CD4-positive, CD25-positive, alpha-beta regulatory T cell (primary cell): ENCODE results near the gene OPN1SW. TPM values are rescaled to one million over a fixed set of nuclear protein-coding genes. Genes with fewer than 3 reads are reported as not detected.

Source experiments
- ATAC-seq, 2 donors: fragments of 150-1000 bp; cut with Tn5 transposase; one replicate each; pipeline ENCODE4 v1.10.0; 2021; ENCODE audit warnings: low read depth in 2 of 2, moderate number of reproducible peaks in 2 of 2, moderate library complexity in 1 of 2
- DNase-seq, 3 donors: peaks; one replicate each; pipeline versions ENCODE4 v3.0.0 to v3.0.0-alpha.2; 2012 to 2022; ENCODE audit warnings: mixed read lengths in 1 of 3
- H3K27ac ChIP-seq: one replicate; pipeline ENCODE4 v1.7.0; 2013; ENCODE audit warnings: mild to moderate bottlenecking, low read length; ENCODE audit not compliant: insufficient read depth, poor library complexity, severe bottlenecking
- H3K27me3 ChIP-seq: one replicate; pipeline ENCODE4 v1.7.0; 2013; ENCODE audit warnings: low read length; ENCODE audit not compliant: control insufficient read depth, insufficient read depth
- H3K36me3 ChIP-seq: one replicate; pipeline ENCODE4 v1.7.0; 2013; ENCODE audit warnings: mild to moderate bottlenecking, low read length, moderate library complexity; ENCODE audit not compliant: control insufficient read depth, insufficient read depth
- H3K4me1 ChIP-seq: 2 replicates; pipeline ENCODE4 v1.7.0; 2013; ENCODE audit warnings: mild to moderate bottlenecking, low read length; ENCODE audit not compliant: insufficient read depth, control insufficient read depth, poor library complexity, severe bottlenecking
- H3K4me3 ChIP-seq: one replicate; pipeline ENCODE4 v1.7.0; 2013; ENCODE audit warnings: low read depth, mild to moderate bottlenecking, low read length, moderate library complexity
- H3K9me3 ChIP-seq, 2 experiments: 1 replicate in 1 of 2; 2 replicates in 1 of 2; pipeline ENCODE4 v1.7.0; 2013; ENCODE audit warnings: low read length in 2 of 2, mild to moderate bottlenecking in 1 of 2, moderate library complexity in 1 of 2; ENCODE audit not compliant: control insufficient read depth in 2 of 2
- H3K27ac Mint-ChIP-seq, 3 donors: one replicate each; pipeline ENCODE4 v1.8.0; 2020 to 2022; ENCODE audit warnings: mild to moderate bottlenecking in 3 of 3, mixed read lengths in 3 of 3, moderate library complexity in 2 of 3
- H3K27me3 Mint-ChIP-seq: one replicate; pipeline ENCODE4 v1.8.0; 2022; ENCODE audit warnings: mild to moderate bottlenecking, mixed read lengths
- H3K36me3 Mint-ChIP-seq: one replicate; pipeline ENCODE4 v1.8.0; 2020; ENCODE audit warnings: mixed read lengths
- H3K4me1 Mint-ChIP-seq, 4 donors: one replicate each; pipeline ENCODE4 v1.8.0; 2020 to 2022; ENCODE audit warnings: mixed read lengths in 4 of 4, mild to moderate bottlenecking in 1 of 4
- H3K4me3 Mint-ChIP-seq, 4 donors: one replicate each; pipeline ENCODE4 v1.8.0; 2020 to 2022; ENCODE audit warnings: mild to moderate bottlenecking in 4 of 4, mixed read lengths in 4 of 4, moderate library complexity in 3 of 4
- H3K9me3 Mint-ChIP-seq, 7 donors: one replicate each; pipeline ENCODE4 v1.8.0; 2020 to 2022; ENCODE audit warnings: mixed read lengths in 7 of 7, mild to moderate bottlenecking in 3 of 7, moderate library complexity in 2 of 7
- polyA plus RNA-seq, 4 donors: library from polyadenylated mRNA; unstranded; fragments of 300-500 nt; fragmentation: Illumina TruSeq; gene quantifications; one replicate each; pipeline ENCODE4 v1.2.3, GENCODE V29; 2021
- total RNA-seq: library from RNA; stranded (reverse); gene quantifications from one replicate; pipeline ENCODE4 v1.2.3, GENCODE V29; 2022

OPN1SW gene
- total and polyA plus RNA-seq, 5 donors from 2014 or later: not detected

DNA sequence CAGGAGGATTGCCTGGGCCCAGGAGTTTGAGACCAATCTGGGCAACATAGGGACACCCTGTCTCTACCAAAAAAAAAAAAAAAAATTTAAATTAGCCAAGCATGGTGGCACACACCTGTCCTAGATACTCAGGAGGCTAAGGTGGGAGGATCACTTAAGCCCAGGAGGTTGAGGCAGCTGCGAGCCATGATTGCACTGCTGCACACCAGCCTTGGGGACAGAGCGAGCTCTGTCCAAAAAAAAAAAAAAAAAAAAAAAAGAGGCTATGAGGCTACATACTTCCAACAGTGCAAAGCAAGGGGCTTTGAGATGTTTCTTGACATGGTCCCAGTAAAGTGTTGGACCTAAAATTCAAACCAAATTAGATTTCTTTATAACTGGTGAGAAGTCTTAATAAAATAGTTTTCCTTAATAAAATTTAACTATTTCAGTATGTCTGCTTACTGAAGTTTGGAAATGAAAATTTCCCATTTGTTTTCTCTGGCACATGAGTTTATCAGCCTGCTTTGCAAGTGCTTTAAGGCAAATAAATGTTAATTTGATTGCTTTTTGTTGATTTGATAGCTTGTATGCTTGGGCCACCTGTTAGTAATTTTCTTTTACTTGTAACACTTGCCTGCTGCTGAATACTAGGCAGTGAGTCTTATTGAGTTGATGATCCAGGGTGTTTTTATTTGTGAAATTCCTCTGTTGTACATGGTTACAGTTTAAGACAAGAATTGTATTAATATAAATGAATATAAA, 20.3 kb downstream of the OPN1SW start:
- Histone ChIP-seq H3K9me3 (no peaks in the 10 kb centered on the region), H3K36me3 (peaks cover 62% of the 10 kb centered on the region), H3K4me3 (no peak overlapping the region), H3K4me1 (no peaks in the 10 kb centered on the region), H3K27me3 (no peaks in the 10 kb centered on the region), H3K27ac (no peak overlapping the region)
- Mint-ChIP-seq H3K27me3 (no peaks in the 10 kb centered on the region), H3K9me3 (no peaks in the 10 kb centered on the region), H3K4me3 (no peak overlapping the region), H3K4me1 (peaks cover 0 to 9% (median 5%) of the 10 kb centered on the region in 4 donors), H3K27ac (no peak overlapping the region), H3K36me3 (peaks cover 32% of the 10 kb centered on the region)
- no peak for DNase-seq
- no peak for ATAC-seq

DNA sequence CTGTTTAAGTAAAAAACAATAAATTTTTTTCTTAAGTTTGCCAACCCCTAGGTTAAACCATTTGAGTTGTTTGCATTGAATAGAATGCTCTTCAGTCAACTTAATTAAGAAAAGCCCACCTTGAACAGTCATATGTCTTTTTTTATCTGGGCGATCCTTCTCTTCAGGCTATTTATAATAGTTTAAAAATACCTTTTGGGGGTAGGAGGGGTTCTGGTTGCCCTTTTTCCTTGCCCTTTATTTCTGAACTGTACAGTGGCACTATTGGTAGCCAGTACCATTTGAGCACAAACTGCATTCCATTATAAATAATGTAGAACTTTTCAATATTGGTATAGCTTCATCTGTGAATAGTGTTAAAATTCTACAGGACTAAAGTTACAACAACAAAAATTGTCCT, 23.3 kb downstream of the OPN1SW start:
- Histone ChIP-seq H3K36me3 (peaks cover 66% of the 10 kb centered on the region), H3K9me3 (no peaks in the 10 kb centered on the region), H3K27ac (no peak overlapping the region), H3K4me3 (no peak overlapping the region), H3K4me1 (no peaks in the 10 kb centered on the region), H3K27me3 (no peaks in the 10 kb centered on the region)
- no peak overlapping the region for H3K27ac Mint-ChIP-seq
- no peaks in the 10 kb centered on the region for H3K9me3 Mint-ChIP-seq
- ATAC-seq (no peak), DNase-seq (no peak)
- H3K4me3 Mint-ChIP-seq: no peak overlapping the region
- H3K4me1 Mint-ChIP-seq: peaks cover 9 to 14% (median 12%) of the 10 kb centered on the region in 4 donors
- H3K27me3 Mint-ChIP-seq: no peaks in the 10 kb centered on the region
- peaks cover 31% of the 10 kb centered on the region for H3K36me3 Mint-ChIP-seq

DNA sequence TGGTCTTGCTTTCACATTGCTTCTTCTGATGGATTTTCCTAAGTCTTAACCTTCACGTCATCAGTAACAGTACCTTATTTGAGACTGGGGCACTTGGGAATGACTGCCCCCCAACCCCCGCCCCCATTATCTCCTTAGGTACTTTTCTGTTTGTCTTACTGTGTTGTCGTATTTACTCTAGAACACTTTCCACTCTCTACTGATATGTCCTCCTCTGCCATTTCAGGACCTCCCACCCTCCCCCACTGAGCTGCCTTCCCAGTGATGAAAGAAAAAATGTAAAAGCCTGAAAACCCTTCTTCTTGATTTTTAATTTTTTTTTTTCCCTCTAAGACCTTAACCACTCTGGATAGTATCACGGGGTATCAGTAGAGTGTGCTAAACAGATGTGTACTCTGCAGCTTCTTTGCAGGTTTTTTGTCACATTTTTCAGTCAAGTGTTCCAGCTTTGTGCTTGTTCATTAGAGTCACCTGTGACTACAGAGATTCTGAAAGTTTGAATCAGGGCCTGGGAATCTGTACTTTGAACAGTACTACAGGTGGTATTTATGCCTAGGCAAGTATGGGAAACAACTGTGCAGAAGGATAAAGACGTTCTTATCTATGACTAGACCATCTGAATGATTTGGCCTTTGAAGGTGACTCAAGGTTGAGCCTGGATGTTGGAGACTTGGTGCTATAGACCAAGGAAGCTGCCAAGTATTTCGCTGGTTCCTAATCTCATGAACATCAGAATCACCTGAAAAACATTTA, 28.1 kb downstream of the OPN1SW start:
- H3K4me3 ChIP-seq: no peak overlapping the region
- Mint-ChIP-seq H3K4me3 (no peak overlapping the region), H3K36me3 (peaks cover 14% of the 10 kb centered on the region), H3K4me1 (peaks cover 17 to 41% (median 28%) of the 10 kb centered on the region in 4 donors), H3K27me3 (no peaks in the 10 kb centered on the region), H3K9me3 (no peaks in the 10 kb centered on the region), H3K27ac (peak overlapping the region in 1 of 3 donors; percentile 12)
- H3K27ac ChIP-seq: no peak overlapping the region
- H3K9me3 ChIP-seq: no peaks in the 10 kb centered on the region
- no peaks in the 10 kb centered on the region for H3K27me3 ChIP-seq
- ATAC-seq (no peak), DNase-seq (no peak)
- peaks cover 35% of the 10 kb centered on the region for H3K36me3 ChIP-seq
- H3K4me1 ChIP-seq: no peaks in the 10 kb centered on the region

DNA sequence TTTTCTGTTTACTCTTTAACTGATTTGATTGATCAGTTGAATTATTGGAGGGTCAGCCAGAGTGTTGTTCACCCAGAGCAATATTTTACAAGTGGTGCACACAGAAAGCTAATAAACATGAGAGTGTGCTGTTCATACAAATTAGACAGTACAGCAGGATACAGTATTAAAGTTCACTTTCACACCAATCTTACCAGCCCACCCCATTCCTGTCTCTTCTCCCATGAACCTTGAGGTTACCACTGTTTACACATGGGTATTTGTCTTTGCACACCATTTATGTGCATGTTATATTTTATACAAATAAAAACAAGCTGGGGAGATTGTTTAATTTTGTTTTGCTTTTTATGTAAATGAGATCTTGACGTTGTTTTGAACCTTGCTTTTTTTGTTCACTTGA, 29.9 kb downstream of the OPN1SW start:
- H3K4me1 ChIP-seq: peaks cover 4% of the 10 kb centered on the region
- Mint-ChIP-seq H3K4me3 (peak overlapping the region in 1 of 4 donors; percentile 10), H3K27ac (peak overlapping the region in 1 of 3 donors; percentile 38), H3K27me3 (no peaks in the 10 kb centered on the region), H3K36me3 (peaks cover 14% of the 10 kb centered on the region), H3K9me3 (no peaks in the 10 kb centered on the region), H3K4me1 (peaks cover 16 to 57% (median 41%) of the 10 kb centered on the region in 4 donors)
- ATAC-seq: no peak
- H3K27me3 ChIP-seq: no peaks in the 10 kb centered on the region
- H3K9me3 ChIP-seq: no peaks in the 10 kb centered on the region
- H3K4me3 ChIP-seq: no peak overlapping the region
- H3K27ac ChIP-seq: no peak overlapping the region
- peaks cover 32% of the 10 kb centered on the region for H3K36me3 ChIP-seq
- DNase-seq: no peak

DNA sequence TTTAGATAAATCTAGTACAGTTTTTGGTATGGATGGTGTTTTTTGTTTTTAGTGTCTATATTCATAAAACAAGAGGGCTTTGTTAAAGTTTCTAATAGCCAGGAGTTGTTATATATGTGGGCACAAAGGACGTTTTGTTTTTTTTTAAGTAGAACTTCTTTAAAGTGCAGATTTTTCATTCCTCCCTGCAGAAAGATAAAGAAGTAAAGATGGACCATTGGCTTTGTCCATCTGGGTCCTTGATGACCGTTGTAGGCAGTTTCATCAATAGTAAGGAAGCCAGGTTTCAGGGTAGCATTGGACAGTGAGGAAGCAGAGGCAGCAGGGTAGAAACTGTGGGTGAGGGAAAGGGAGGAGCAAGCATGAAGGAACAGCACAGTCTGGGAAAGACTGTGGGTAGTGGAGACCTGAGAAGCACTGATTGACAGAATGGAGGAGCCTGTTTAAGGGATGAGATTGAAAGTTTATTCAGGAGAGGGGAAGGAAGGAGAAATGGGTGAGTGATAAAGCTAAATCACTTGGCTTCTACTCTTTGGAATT, 31.2 kb downstream of the OPN1SW start:
- H3K4me3 Mint-ChIP-seq: peak overlapping the region in 2 of 4 donors; percentile 2 to 14
- H3K27me3 ChIP-seq: no peaks in the 10 kb centered on the region
- no peaks in the 10 kb centered on the region for H3K9me3 ChIP-seq
- H3K4me3 ChIP-seq: no peak overlapping the region
- peaks cover 14% of the 10 kb centered on the region for H3K4me1 ChIP-seq
- H3K27ac ChIP-seq: no peak overlapping the region
- H3K27me3 Mint-ChIP-seq: no peaks in the 10 kb centered on the region
- peaks cover 14% of the 10 kb centered on the region for H3K36me3 Mint-ChIP-seq
- H3K9me3 Mint-ChIP-seq: no peaks in the 10 kb centered on the region
- DNase-seq (no peak), ATAC-seq (no peak)
- H3K4me1 Mint-ChIP-seq: peaks cover 18 to 69% (median 51%) of the 10 kb centered on the region in 4 donors
- H3K36me3 ChIP-seq: peaks cover 21% of the 10 kb centered on the region
- H3K27ac Mint-ChIP-seq: peak overlapping the region in 2 of 3 donors; percentile 3 to 66

DNA sequence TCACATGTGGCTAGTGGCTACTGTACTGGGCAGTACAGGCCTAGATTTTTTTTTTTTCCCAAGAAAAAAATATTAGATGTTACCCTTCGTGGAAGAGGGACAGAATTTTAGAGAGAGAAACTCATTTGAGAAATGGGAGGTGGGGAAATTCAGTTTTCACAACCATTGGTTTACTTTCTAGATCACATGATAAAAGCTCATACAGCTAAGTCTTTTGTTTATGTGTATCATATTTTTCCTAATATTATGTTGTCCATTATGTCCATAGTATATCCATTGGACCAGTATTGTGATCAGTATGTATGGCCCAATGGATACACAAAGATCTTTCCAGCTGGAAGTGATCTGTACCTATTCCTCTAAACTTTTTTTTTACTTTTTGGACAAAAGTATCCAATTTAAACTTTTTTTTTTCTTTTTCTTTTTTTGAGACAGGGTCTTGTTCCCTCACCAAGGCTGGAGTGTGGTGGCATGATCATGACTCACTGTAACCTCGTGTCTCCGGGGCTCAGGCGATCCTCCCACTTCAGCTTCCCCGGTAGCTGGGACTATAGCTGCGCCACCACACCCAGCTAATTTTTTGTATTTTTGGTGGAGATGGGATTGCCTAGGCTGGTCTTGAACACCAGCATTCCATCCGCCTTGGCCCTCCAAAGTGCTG, 32.4 kb downstream of the OPN1SW start:
- ATAC-seq (no peak), DNase-seq (no peak)
- Histone ChIP-seq H3K36me3 (peaks cover 10% of the 10 kb centered on the region), H3K4me1 (peaks cover 20% of the 10 kb centered on the region), H3K27me3 (no peaks in the 10 kb centered on the region), H3K4me3 (no peak overlapping the region), H3K9me3 (no peaks in the 10 kb centered on the region), H3K27ac (no peak overlapping the region)
- peaks cover 23 to 70% (median 52%) of the 10 kb centered on the region in 4 donors for H3K4me1 Mint-ChIP-seq
- H3K9me3 Mint-ChIP-seq: no peaks in the 10 kb centered on the region
- no peak overlapping the region for H3K27ac Mint-ChIP-seq
- peaks cover 7% of the 10 kb centered on the region for H3K36me3 Mint-ChIP-seq
- no peak overlapping the region for H3K4me3 Mint-ChIP-seq
- no peaks in the 10 kb centered on the region for H3K27me3 Mint-ChIP-seq

DNA sequence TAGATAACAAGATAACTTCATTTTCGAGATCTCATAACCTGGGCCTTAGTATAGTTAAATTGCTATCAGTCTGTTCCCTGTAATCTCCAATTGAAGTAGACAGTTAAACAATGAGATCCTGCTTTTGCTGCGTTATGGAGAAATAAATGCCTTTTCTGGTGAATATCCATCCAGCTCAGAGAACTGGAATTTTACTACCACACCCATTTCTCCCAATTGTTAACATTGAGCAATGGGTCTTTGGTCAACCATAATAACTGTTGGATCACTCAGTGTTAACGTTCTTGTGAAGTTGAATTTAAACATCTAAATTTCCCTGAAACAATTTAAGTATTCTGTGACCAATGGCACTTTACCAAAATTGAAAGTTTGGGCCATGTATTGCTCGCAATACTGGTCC, 33.4 kb downstream of the OPN1SW start:
- H3K27ac ChIP-seq: peak overlapping the region; percentile 15
- H3K36me3 ChIP-seq: no peaks in the 10 kb centered on the region
- Mint-ChIP-seq H3K4me3 (peak overlapping the region in 1 of 4 donors; percentile 17), H3K36me3 (peaks cover 7% of the 10 kb centered on the region), H3K27ac (no peak overlapping the region), H3K27me3 (no peaks in the 10 kb centered on the region), H3K9me3 (no peaks in the 10 kb centered on the region), H3K4me1 (peaks cover 27 to 68% (median 48%) of the 10 kb centered on the region in 4 donors)
- H3K4me1 ChIP-seq: peaks cover 24% of the 10 kb centered on the region
- H3K4me3 ChIP-seq: no peak overlapping the region
- H3K9me3 ChIP-seq: no peaks in the 10 kb centered on the region
- ATAC-seq (no peak), DNase-seq (no peak)
- H3K27me3 ChIP-seq: no peaks in the 10 kb centered on the region
